Transverse colon (tissue), 4 donors: Measurements from ENCODE around the gene AZU1. TPM values are rescaled to one million over a fixed set of nuclear protein-coding genes. Genes with fewer than 3 reads are reported as not detected.

Experiments used
- DNase-seq: peaks from one replicate; pipeline ENCODE4 v3.0.0-alpha.2; 2019
- H3K27ac ChIP-seq, 4 donors: fragments of 200-600 bp; sonication (generic); 2 replicates each; pipeline ENCODE4 v1.5.1; 2016 to 2018; ENCODE audit warnings: inconsistent platforms in 4 of 4
- H3K27me3 ChIP-seq: fragments of 200-600 bp; sonication (generic); 2 replicates; pipeline ENCODE4 v1.5.1; 2017; ENCODE audit warnings: inconsistent platforms
- H3K36me3 ChIP-seq, 4 donors: fragments of 200-600 bp; sonication (generic); 2 replicates each; pipeline ENCODE4 v1.5.1; 2017 to 2019; ENCODE audit warnings: inconsistent platforms in 4 of 4
- H3K4me1 ChIP-seq, 4 donors: fragments of 200-600 bp; sonication (generic); 2 replicates each; pipeline ENCODE4 v1.5.1; 2017 to 2020; ENCODE audit warnings: inconsistent platforms in 4 of 4
- H3K4me3 ChIP-seq, 4 donors: fragments of 200-600 bp; sonication (generic); 1 replicate in 1 of 4; 2 replicates in 3 of 4; pipeline versions ENCODE4 v1.5.1 to v1.6.1; 2017 to 2019; ENCODE audit warnings: inconsistent platforms in 4 of 4
- H3K9me3 ChIP-seq, 2 donors: fragments of 200-600 bp; sonication (generic); 2 replicates each; pipeline ENCODE4 v1.5.1; 2017 to 2019; ENCODE audit warnings: inconsistent platforms in 2 of 2
- CTCF ChIP-seq, 5 experiments: fragments of 200-600 bp in 3 of 5; fragments of 450-650 bp in 2 of 5; sonication (generic) in 3 of 5; IDR thresholded peaks; 1 replicate in 2 of 5; 2 replicates in 3 of 5; pipeline ENCODE4 v1.5.1; 2016 to 2017; ENCODE audit warnings: antibody characterized with exemption in 5 of 5, inconsistent platforms in 3 of 5, mild to moderate bottlenecking in 2 of 5, moderate library complexity in 1 of 5
- EP300 ChIP-seq: sonication (generic); formaldehyde crosslinking; IDR thresholded peaks from one replicate; pipeline ENCODE4 v1.6.1; 2017; ENCODE audit warnings: antibody characterized with exemption, low read depth
- POLR2A ChIP-seq: fragments of 450-650 bp; IDR thresholded peaks from one replicate; pipeline ENCODE4 v1.6.1; 2016; ENCODE audit warnings: antibody characterized with exemption, mild to moderate bottlenecking, moderate library complexity
- POLR2AphosphoS5 ChIP-seq, 3 donors: sonication (generic); formaldehyde crosslinking; IDR thresholded peaks; one replicate each; pipeline ENCODE4 v1.6.1; 2016; ENCODE audit warnings: antibody characterized with exemption in 3 of 3
- WGBS, 2 donors: methylation state at CpG; one replicate each; pipeline ENCODE4 v1.1.5; 2018; ENCODE audit warnings: low coverage in 1 of 2; 5-methylcytosine and 5-hydroxymethylcytosine counted together
- in situ Hi-C, 4 donors: fragments of 200-750 bp; cut with MboI; loops; one replicate each; pipeline versions ENCODE4 v1.15.0 to v1.15.1; 2017; ENCODE audit warnings: low sequenced_read_pairs in 3 of 4, low pct_ligation_motif_present in 1 of 4, low pct_unique_long_range_greater_than_20kb in 1 of 4
- intact Hi-C: fragments of 100-400 bp; cut with DNase I; formaldehyde crosslinking; loops from one replicate; pipeline ENCODE4 v1.15.1; 2023; ENCODE audit warnings: low total_unique reads
- total RNA-seq, 4 donors: library from RNA; depleted of rRNA; stranded (reverse); fragments of >200 nt; gene quantifications; one replicate each; pipeline ENCODE4 v1.1.0, GENCODE V29; 2016

Gene AZU1
- total RNA-seq, 4 donors from 2014 or later, result not detected

GRCh38 chr19:795691-796581 lies 31.7 kb upstream of the AZU1 start:
- Histone ChIP-seq H3K36me3 (no peaks in the 10 kb centered on the region), H3K9me3 (no peaks in the 10 kb centered on the region), H3K27ac (peak overlapping the region; percentile 79 to 93 (median 86)), H3K4me3 (peak overlapping the region; percentile 65 to 96 (median 70)), H3K4me1 (peaks cover 16 to 37% (median 31%) of the 10 kb centered on the region in 4 donors), H3K27me3 (no peaks in the 10 kb centered on the region)
- in situ Hi-C loops, result no loop called here
- no peak for DNase-seq
- intact Hi-C loops, result no loop called here
- 76% methylated on average over 35 of the region's 39 CpGs; no CpG with 5 or more reads in 1 of the 2 donors for WGBS, 2 donors
- TF ChIP-seq CTCF (IDR thresholded peaks at IDR 0.05) (no peak), POLR2AphosphoS5 (IDR thresholded peaks at IDR 0.05) (no peak), POLR2A (no peak), EP300 (no peak)

- in situ Hi-C loops (no loop called here), intact Hi-C loops (no loop called here)
- Histone ChIP-seq H3K4me3 (peak within 1 kb of the TSS; percentile 95 to 99 (median 96)), H3K36me3 (no peaks in the 10 kb centered on the region), H3K9me3 (no peaks in the 10 kb centered on the region), H3K4me1 (peaks cover 26 to 47% (median 40%) of the 10 kb centered on the region in 4 donors), H3K27me3 (no peaks in the 10 kb centered on the region), H3K27ac (peak within 1 kb of the TSS; percentile 98 to 100 (median 100))
- peak; percentile 45 to 66 (median 58) for TF ChIP-seq POLR2AphosphoS5 (IDR thresholded peaks at IDR 0.05)
- TF ChIP-seq POLR2A, result peak; percentile 55
- no peak for TF ChIP-seq CTCF (IDR thresholded peaks at IDR 0.05)
- no peak for TF ChIP-seq EP300
- 0% methylated on average over 51 of the region's 83 CpGs; no CpG with 5 or more reads in 1 of the 2 donors for WGBS, 2 donors
- DNase-seq, result peak; percentile 100
Observed at GRCh38 chr19:796692-797527, 30.7 kb upstream of the AZU1 start, which contains the start of gene PTBP1. PTBP1 (plus strand) TSS chr19:797452; CDS start chr19:797498, 46 bp downstream.

GRCh38 chr19:797528-798414 lies 29.9 kb upstream of the AZU1 start:
- Histone ChIP-seq H3K27me3 (no peaks in the 10 kb centered on the region), H3K4me3 (peak overlapping the region; percentile 94 to 99 (median 96)), H3K4me1 (peaks cover 33 to 55% (median 48%) of the 10 kb centered on the region in 4 donors), H3K27ac (peak overlapping the region; percentile 98 to 100 (median 100)), H3K9me3 (no peaks in the 10 kb centered on the region), H3K36me3 (no peaks in the 10 kb centered on the region)
- DNase-seq, result peak; percentile 93
- intact Hi-C loops (no loop called here), in situ Hi-C loops (no loop called here)
- WGBS, 2 donors, result 0% methylated on average over 30 of the region's 129 CpGs; no CpG with 5 or more reads in 1 of the 2 donors
- TF ChIP-seq POLR2AphosphoS5 (IDR thresholded peaks at IDR 0.05), result peak in 2 of 3 donors; percentile 49 to 50
- TF ChIP-seq CTCF (IDR thresholded peaks at IDR 0.05), result no peak
- TF ChIP-seq POLR2A, result peak; percentile 23
- peak; percentile 6 for TF ChIP-seq EP300
